Measurements from ENCODE around the gene OXLD1. TPM values are rescaled to one million over a fixed set of nuclear protein-coding genes. Genes with fewer than 3 reads are reported as not detected.
"Not testable (repeated sequence)": the region's sequence is repeated elsewhere in the genome, so short reads cannot be mapped to it uniquely, and the experiment has no call there.

The OXLD1 gene
- total RNA-seq, 2 donors from 2014 or later = 30.2 to 36.5 TPM

GRCh38 chr17:81630274-81630673 lies 36.1 kb downstream of the OXLD1 start:
- 94 to 96% methylated on average over 8 of the region's 8 CpGs for WGBS, 2 experiments (ENCODE audit: insufficient coverage in 1 of 2, insufficient read length in 1 of 2)
- Mint-ChIP-seq H3K4me3 (no peak overlapping the region), H3K36me3 (ENCODE audit: low read depth) (peaks cover 70% of the 10 kb centered on the region), H3K4me1 (no peaks in the 10 kb centered on the region), H3K9me3 (no peaks in the 10 kb centered on the region), H3K27ac (no peak overlapping the region), H3K27me3 (ENCODE audit: insufficient read depth) (no peaks in the 10 kb centered on the region)
- H3K36me3 ChIP-seq (ENCODE audit: control insufficient read depth, insufficient read depth, low read length) = peaks cover 60% of the 10 kb centered on the region
- DNase-seq = no peak
- H3K9me3 ChIP-seq (ENCODE audit: control insufficient read depth, low read length) = no peaks in the 10 kb centered on the region
- no peak overlapping the region for H3K27ac ChIP-seq (ENCODE audit: low read depth, low read length)
- no peak for TF ChIP-seq CTCF (conservative IDR thresholded peaks at IDR 0.05)
- H3K4me1 ChIP-seq (ENCODE audit: control insufficient read depth, insufficient read depth, low read length) = no peaks in the 10 kb centered on the region
- no peak overlapping the region for H3K4me3 ChIP-seq (ENCODE audit: low read length)
- no peak overlapping the region for H3K9ac ChIP-seq (ENCODE audit: extremely low read depth, low read length, poor library complexity, severe bottlenecking)
- H3K27me3 ChIP-seq (ENCODE audit: control insufficient read depth, insufficient read depth, low read length, poor library complexity, severe bottlenecking) = no peaks in the 10 kb centered on the region

GRCh38 chr17:81621494-81622130 lies 44.8 kb downstream of the OXLD1 start:
- no peak for DNase-seq
- peaks cover 20% of the 10 kb centered on the region for H3K9me3 Mint-ChIP-seq
- peaks cover 80% of the 10 kb centered on the region for H3K36me3 ChIP-seq (ENCODE audit: control insufficient read depth, insufficient read depth, low read length)
- no peak overlapping the region for H3K27ac ChIP-seq (ENCODE audit: low read depth, low read length)
- H3K4me1 Mint-ChIP-seq = no peaks in the 10 kb centered on the region
- WGBS, 2 experiments (ENCODE audit: insufficient coverage in 1 of 2, insufficient read length in 1 of 2) = 96 to 98% methylated on average over 10 to 11 of the region's 11 CpGs
- no peaks in the 10 kb centered on the region for H3K27me3 Mint-ChIP-seq (ENCODE audit: insufficient read depth)
- H3K4me3 Mint-ChIP-seq = no peak overlapping the region
- H3K36me3 Mint-ChIP-seq (ENCODE audit: low read depth) = peaks cover 86% of the 10 kb centered on the region
- H3K27me3 ChIP-seq (ENCODE audit: control insufficient read depth, insufficient read depth, low read length, poor library complexity, severe bottlenecking) = no peaks in the 10 kb centered on the region
- H3K27ac Mint-ChIP-seq = no peak overlapping the region
- TF ChIP-seq CTCF (conservative IDR thresholded peaks at IDR 0.05) = no peak
- H3K9me3 ChIP-seq (ENCODE audit: control insufficient read depth, low read length) = peaks cover 16% of the 10 kb centered on the region
- H3K4me3 ChIP-seq (ENCODE audit: low read length) = no peak overlapping the region
- no peak overlapping the region for H3K9ac ChIP-seq (ENCODE audit: extremely low read depth, low read length, poor library complexity, severe bottlenecking)
- H3K4me1 ChIP-seq (ENCODE audit: control insufficient read depth, insufficient read depth, low read length) = no peaks in the 10 kb centered on the region

GRCh38 chr17:81618307-81618706 lies 48.1 kb downstream of the OXLD1 start:
- not testable (repeated sequence) for H3K4me3 Mint-ChIP-seq; H3K9ac ChIP-seq (ENCODE audit: extremely low read depth, low read length, poor library complexity, severe bottlenecking); H3K4me3 ChIP-seq (ENCODE audit: low read length); DNase-seq; H3K27ac Mint-ChIP-seq; H3K4me1 ChIP-seq (ENCODE audit: control insufficient read depth, insufficient read depth, low read length); H3K4me1 Mint-ChIP-seq; H3K27me3 Mint-ChIP-seq (ENCODE audit: insufficient read depth); H3K27me3 ChIP-seq (ENCODE audit: control insufficient read depth, insufficient read depth, low read length, poor library complexity, severe bottlenecking); H3K27ac ChIP-seq (ENCODE audit: low read depth, low read length)
- Histone ChIP-seq H3K9me3 (ENCODE audit: control insufficient read depth, low read length) (peaks cover 16% of the 10 kb centered on the region), H3K36me3 (ENCODE audit: control insufficient read depth, insufficient read depth, low read length) (peaks cover 76% of the 10 kb centered on the region)
- WGBS, 2 experiments (ENCODE audit: insufficient coverage in 1 of 2, insufficient read length in 1 of 2) = no CpG with 5 or more reads among the region's 36 CpGs
- peaks cover 20% of the 10 kb centered on the region for H3K9me3 Mint-ChIP-seq
- H3K36me3 Mint-ChIP-seq (ENCODE audit: low read depth) = peaks cover 82% of the 10 kb centered on the region

GRCh38 chr17:81616877-81617276 lies 49.5 kb downstream of the OXLD1 start:
- no peak for TF ChIP-seq CTCF (conservative IDR thresholded peaks at IDR 0.05)
- peaks cover 88% of the 10 kb centered on the region for H3K36me3 Mint-ChIP-seq (ENCODE audit: low read depth)
- H3K4me1 ChIP-seq (ENCODE audit: control insufficient read depth, insufficient read depth, low read length) = no peaks in the 10 kb centered on the region
- peaks cover 77% of the 10 kb centered on the region for H3K36me3 ChIP-seq (ENCODE audit: control insufficient read depth, insufficient read depth, low read length)
- no peak overlapping the region for H3K4me3 ChIP-seq (ENCODE audit: low read length)
- WGBS, 2 experiments (ENCODE audit: insufficient coverage in 1 of 2, insufficient read length in 1 of 2) = 42 to 58% methylated on average over 5 to 7 of the region's 7 CpGs
- peaks cover 16% of the 10 kb centered on the region for H3K9me3 ChIP-seq (ENCODE audit: control insufficient read depth, low read length)
- no peaks in the 10 kb centered on the region for H3K4me1 Mint-ChIP-seq
- no peak overlapping the region for H3K4me3 Mint-ChIP-seq
- peaks cover 20% of the 10 kb centered on the region for H3K9me3 Mint-ChIP-seq
- H3K27me3 ChIP-seq (ENCODE audit: control insufficient read depth, insufficient read depth, low read length, poor library complexity, severe bottlenecking) = no peaks in the 10 kb centered on the region
- no peak overlapping the region for H3K27ac Mint-ChIP-seq
- no peak for DNase-seq
- no peak overlapping the region for H3K27ac ChIP-seq (ENCODE audit: low read depth, low read length)
- H3K27me3 Mint-ChIP-seq (ENCODE audit: insufficient read depth) = no peaks in the 10 kb centered on the region
- H3K9ac ChIP-seq (ENCODE audit: extremely low read depth, low read length, poor library complexity, severe bottlenecking) = no peak overlapping the region

Measured in endodermal cell (in vitro differentiated cells).